Subcutaneous abdominal adipose tissue (tissue), 5 donors: ENCODE measurements around the gene ANO8.

ENCODE experiments used
- H3K27ac ChIP-seq: one replicate; pipeline ENCODE4 v1.7.0; 2013; ENCODE audit warnings: low read depth, mild to moderate bottlenecking, inconsistent platforms, low read length, moderate library complexity
- H3K27me3 ChIP-seq, 5 donors: one replicate each; pipeline ENCODE4 v1.7.0; 2013; ENCODE audit warnings: low read length in 5 of 5, inconsistent platforms in 1 of 5; ENCODE audit not compliant: control insufficient read depth in 5 of 5, insufficient read depth in 4 of 5
- H3K36me3 ChIP-seq, 5 donors: one replicate each; pipeline ENCODE4 v1.7.0; 2013; ENCODE audit warnings: low read length in 5 of 5; ENCODE audit not compliant: control insufficient read depth in 5 of 5, insufficient read depth in 5 of 5
- H3K4me1 ChIP-seq, 5 donors: one replicate each; pipeline ENCODE4 v1.7.0; 2013; ENCODE audit warnings: low read length in 5 of 5, mild to moderate bottlenecking in 3 of 5, moderate library complexity in 1 of 5; ENCODE audit not compliant: control insufficient read depth in 5 of 5, insufficient read depth in 5 of 5
- H3K4me3 ChIP-seq, 5 donors: one replicate each; pipeline ENCODE4 v1.7.0; 2013; ENCODE audit warnings: low read length in 5 of 5, low read depth in 1 of 5
- H3K9ac ChIP-seq, 5 donors: one replicate each; pipeline ENCODE4 v1.7.0; 2013; ENCODE audit warnings: low read length in 5 of 5, mild to moderate bottlenecking in 4 of 5, moderate library complexity in 3 of 5
- H3K9me3 ChIP-seq, 5 donors: one replicate each; pipeline ENCODE4 v1.7.0; 2013; ENCODE audit warnings: low read length in 5 of 5; ENCODE audit not compliant: control insufficient read depth in 5 of 5
- donor health status: healthy.
- donor health status: healthy.
- donor health status: healthy.
- donor health status: healthy.
- donor health status: healthy.

ANO8 gene

DNA sequence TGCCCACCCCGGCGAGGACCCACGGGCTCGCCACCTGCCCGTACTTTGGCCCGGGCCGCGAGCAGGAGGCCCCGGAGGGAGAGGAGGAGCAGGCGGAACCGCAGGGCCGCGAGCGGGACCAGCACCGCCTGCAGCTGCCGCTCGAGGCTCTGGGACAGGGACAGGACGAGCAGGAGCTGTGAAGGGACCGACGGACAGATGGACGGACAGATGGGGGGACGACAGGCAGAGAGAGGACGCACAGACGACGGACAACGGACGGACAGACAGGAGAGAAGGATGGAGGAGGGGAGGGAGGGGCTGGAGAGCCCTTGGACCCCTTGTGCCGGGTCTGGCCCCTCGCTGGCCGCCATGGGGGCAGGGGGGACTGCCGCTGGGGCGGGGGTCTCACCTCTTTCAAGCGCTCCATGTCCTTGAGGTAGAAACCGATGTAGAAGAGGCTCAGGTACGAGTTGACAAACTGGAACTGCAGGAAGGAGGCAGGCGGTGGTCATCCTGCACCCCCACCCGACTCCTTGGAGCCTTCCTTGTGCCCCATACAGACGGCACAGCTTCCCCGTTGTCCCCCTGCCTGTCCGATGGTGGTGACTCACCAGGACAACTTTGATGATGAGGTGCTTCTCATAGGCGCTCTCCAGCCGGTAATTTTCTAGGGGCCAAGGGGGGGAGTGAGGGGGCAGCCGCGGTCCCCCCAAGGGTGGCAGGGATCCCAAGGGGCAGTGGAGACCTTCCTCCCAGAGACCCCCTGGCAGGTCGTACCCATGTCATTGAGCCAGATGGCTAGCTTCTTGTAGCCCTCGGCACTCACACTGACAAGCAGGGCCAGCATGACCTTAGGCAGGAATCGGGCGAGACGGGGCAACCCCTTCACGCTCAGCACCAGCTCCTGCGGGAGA lies 5.0 kb downstream of the ANO8 start:
- H3K27ac ChIP-seq = no peak overlapping the region
- no peak overlapping the region for H3K9ac ChIP-seq
- H3K4me3 ChIP-seq = no peak overlapping the region
- peaks cover 0 to 47% (median 28%) of the 10 kb centered on the region in 5 donors for H3K4me1 ChIP-seq
- peaks cover 0 to 40% (median 10%) of the 10 kb centered on the region in 5 donors for H3K36me3 ChIP-seq
- H3K27me3 ChIP-seq = no peaks in the 10 kb centered on the region
- H3K9me3 ChIP-seq = no peaks in the 10 kb centered on the region

DNA sequence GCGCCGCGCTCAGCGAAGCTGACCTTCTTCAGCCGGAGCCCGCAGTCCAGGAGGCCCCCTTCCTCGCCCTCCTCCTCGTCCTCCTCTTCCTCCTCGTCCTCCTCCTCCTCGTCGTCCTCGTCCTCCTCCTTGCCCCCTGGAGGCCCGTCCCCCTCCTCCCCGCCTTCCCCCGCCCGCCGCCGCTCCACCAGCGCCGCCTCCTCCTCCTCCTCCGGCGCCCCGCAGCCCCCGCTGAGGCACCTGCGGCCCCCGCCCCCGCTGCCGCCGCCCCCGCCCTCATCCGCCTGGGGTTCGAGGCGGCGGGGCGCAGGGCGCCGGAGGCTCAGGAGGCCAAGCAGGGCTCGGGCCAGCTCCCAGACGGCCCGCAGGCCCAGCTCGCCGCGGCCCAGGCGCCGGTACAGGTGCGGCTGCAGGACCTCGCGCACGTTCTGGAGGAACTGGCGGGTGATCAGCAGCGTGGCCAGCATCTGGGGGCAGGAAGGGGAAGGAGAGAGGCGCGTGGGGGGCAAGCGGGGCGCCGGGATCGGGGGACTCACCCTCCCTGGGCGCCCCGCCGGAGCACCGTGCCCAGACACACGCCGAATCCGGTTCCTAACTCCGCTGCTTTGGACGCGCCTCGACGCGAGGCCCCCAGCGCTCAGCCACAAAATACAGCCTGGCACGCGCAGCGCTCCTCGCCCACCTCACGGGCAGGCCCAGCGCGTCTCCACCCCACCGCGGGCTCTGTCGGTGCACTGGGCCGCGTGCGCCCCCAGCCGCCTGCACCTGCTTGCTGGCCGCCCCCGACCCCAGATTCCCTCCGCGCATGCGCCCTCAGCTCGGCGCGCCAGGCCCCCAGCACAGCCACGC lies 5.9 kb downstream of the ANO8 start:
- H3K27me3 ChIP-seq = no peaks in the 10 kb centered on the region
- H3K9ac ChIP-seq = no peak overlapping the region
- H3K27ac ChIP-seq = no peak overlapping the region
- no peaks in the 10 kb centered on the region for H3K9me3 ChIP-seq
- peaks cover 0 to 42% (median 10%) of the 10 kb centered on the region in 5 donors for H3K36me3 ChIP-seq
- H3K4me1 ChIP-seq = peaks cover 0 to 41% (median 20%) of the 10 kb centered on the region in 5 donors
- H3K4me3 ChIP-seq = no peak overlapping the region

DNA sequence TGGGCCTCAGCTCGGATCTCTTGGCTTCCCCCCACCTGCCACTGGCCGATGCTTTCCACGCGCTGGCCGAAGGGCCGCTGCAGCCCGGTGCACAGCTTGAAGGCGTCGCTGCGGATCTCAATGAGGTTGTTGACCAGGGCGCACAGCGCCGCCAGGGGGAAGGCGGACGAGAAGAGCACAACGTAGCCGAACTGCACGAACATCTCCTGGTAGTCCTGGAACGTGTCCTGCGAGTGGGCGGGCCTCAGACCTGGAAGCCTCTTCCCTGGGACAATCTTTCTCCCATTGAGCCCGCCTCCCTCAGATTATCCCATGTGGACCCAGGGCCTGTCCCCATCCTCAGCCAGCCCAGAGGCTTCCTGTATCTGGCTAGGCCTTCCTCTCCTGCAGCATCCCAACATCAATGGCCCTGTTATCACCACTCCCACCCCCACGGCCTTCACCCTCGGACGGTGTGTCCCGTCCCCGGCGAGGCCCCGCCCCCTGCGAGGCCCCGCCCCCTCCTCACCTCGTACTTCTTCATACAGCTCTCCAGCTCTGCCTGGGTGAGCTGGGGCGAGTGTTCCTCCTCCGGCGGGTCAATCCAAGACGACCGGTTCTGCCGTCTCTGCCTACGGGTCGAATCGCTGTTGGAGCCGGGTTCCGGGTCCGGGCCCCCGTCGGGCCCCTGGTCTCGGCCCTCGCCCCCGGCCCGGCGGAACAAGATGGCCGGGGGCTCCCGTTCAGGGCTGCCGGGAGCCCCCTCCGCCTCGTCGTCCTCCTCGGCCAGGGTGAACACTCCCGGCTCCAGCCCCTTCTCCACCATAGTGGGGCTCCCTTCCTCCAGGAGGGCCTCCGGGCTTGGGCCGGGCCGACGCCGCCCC lies 6.8 kb downstream of the ANO8 start:
- H3K9me3 ChIP-seq = no peaks in the 10 kb centered on the region
- H3K36me3 ChIP-seq = peaks cover 0 to 42% (median 10%) of the 10 kb centered on the region in 5 donors
- peaks cover 0 to 38% (median 22%) of the 10 kb centered on the region in 5 donors for H3K4me1 ChIP-seq
- no peaks in the 10 kb centered on the region for H3K27me3 ChIP-seq
- no peak overlapping the region for H3K4me3 ChIP-seq
- no peak overlapping the region for H3K9ac ChIP-seq
- no peak overlapping the region for H3K27ac ChIP-seq

DNA sequence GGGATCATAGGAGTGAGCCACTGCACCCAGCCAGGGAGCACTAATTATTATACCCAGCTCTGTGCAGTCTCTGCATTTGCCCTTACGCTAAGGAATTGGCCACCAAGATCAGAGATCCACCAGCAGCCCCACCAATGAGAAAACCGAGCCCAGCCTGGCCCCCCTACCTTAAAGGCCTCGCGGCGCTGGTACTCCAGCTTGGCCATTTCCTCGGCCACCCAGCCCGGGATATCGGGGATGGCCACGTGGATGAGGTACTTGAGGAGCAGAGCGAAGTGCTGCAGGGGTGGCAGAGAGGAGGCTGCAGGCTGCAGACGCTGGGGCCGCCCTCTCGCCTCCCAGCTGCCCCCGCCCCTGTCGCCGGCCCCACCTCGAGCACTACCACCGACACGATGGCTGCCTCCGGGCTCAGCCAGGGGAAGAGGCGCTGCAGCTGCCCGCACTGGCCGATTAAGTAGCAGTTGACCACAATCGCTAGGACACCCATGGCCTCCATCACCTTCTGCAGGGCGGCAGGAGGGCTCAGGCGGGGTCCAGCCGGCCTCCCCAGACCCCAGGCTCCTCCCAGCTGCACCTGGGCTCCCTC lies 7.5 kb downstream of the ANO8 start:
- no peaks in the 10 kb centered on the region for H3K9me3 ChIP-seq
- no peak overlapping the region for H3K9ac ChIP-seq
- H3K4me3 ChIP-seq = no peak overlapping the region
- H3K4me1 ChIP-seq = peaks cover 0 to 45% (median 29%) of the 10 kb centered on the region in 5 donors
- no peak overlapping the region for H3K27ac ChIP-seq
- H3K27me3 ChIP-seq = no peaks in the 10 kb centered on the region
- peaks cover 0 to 41% (median 12%) of the 10 kb centered on the region in 5 donors for H3K36me3 ChIP-seq

DNA sequence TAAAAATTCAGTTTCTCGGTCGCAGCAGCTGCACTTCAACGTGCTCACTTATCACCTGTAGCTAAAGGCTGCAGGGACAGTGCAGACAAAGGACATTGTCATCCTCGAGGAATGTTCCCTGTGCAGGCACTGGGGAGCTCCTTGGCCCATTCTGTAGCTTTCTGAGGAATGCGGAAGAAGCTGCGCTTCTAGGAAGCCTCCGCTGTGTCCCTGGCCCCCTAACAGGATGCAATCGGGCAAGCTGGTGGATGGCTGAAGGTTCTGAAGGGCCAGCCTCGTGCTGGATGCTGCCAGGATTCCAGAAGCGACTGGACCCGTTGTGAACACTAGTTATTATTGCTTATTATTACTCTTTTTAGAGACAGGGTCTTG lies 8.1 kb downstream of the ANO8 start:
- Histone ChIP-seq H3K36me3 (peaks cover 0 to 47% (median 17%) of the 10 kb centered on the region in 5 donors), H3K4me1 (peaks cover 0 to 46% (median 34%) of the 10 kb centered on the region in 5 donors), H3K27ac (no peak overlapping the region), H3K9ac (no peak overlapping the region), H3K4me3 (no peak overlapping the region), H3K9me3 (no peaks in the 10 kb centered on the region), H3K27me3 (no peaks in the 10 kb centered on the region)

DNA sequence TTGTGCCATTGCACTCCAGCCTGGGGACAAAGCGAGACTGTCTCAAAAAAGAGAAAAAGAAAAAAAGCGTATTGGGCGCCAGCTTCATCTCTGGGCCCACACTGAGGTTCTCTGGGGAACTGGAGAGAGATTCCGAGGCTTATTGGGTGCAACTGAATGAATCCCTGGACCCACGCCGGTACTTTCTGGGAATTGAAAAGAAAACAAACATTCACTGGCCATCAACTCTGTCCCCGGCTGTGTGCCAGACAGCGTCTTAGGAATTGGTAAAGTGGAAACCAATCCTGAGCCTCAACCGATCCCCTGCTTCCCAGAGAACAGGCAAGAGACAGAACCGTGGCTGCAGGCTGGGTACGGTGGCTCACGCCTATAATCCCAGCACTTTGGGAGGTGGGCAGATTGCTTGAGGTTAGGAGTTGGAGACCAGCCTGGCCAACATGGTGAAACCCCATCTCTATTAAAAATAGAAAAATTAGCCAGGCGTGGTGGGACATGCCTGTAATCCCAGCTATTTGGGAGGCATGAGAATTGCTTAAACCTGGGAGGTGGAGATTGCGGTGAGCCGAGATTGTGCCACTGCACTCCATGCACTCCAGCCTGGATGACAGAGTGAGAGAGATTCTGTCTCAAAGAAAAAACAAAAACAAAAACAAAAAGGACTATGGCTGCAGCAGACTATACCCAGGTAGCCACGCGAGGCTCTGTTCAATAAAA lies 8.6 kb downstream of the ANO8 start:
- peaks cover 0 to 48% (median 21%) of the 10 kb centered on the region in 5 donors for H3K36me3 ChIP-seq
- H3K4me1 ChIP-seq = peaks cover 0 to 46% (median 34%) of the 10 kb centered on the region in 5 donors
- no peaks in the 10 kb centered on the region for H3K9me3 ChIP-seq
- H3K9ac ChIP-seq = no peak overlapping the region
- H3K27me3 ChIP-seq = no peaks in the 10 kb centered on the region
- H3K4me3 ChIP-seq = no peak overlapping the region
- H3K27ac ChIP-seq = peak overlapping the region; percentile 37

DNA sequence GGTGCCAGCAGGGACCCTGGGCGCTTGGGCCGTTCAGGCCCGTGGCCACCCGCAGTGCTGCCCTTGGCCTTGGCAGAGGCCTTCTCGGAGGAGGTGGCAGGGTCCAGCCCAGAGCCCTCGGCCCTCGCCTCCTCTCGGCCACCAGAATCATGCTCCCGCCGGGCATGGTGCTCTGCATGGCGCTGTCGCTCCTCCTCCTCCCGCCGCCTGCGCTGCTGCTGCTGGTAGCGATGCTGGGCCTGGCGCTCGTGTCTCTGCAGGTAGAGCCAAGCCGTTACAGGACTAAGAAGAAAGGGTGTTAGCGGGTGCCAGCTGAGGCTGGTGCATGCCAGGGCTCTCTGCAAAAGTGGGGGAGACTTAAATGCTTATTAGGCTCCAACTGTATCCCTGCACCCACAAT lies 9.5 kb downstream of the ANO8 start:
- Histone ChIP-seq H3K9me3 (no peaks in the 10 kb centered on the region), H3K27ac (no peak overlapping the region), H3K4me3 (no peak overlapping the region), H3K9ac (no peak overlapping the region), H3K27me3 (no peaks in the 10 kb centered on the region), H3K36me3 (peaks cover 0 to 47% (median 24%) of the 10 kb centered on the region in 5 donors), H3K4me1 (peaks cover 0 to 46% (median 34%) of the 10 kb centered on the region in 5 donors)

DNA sequence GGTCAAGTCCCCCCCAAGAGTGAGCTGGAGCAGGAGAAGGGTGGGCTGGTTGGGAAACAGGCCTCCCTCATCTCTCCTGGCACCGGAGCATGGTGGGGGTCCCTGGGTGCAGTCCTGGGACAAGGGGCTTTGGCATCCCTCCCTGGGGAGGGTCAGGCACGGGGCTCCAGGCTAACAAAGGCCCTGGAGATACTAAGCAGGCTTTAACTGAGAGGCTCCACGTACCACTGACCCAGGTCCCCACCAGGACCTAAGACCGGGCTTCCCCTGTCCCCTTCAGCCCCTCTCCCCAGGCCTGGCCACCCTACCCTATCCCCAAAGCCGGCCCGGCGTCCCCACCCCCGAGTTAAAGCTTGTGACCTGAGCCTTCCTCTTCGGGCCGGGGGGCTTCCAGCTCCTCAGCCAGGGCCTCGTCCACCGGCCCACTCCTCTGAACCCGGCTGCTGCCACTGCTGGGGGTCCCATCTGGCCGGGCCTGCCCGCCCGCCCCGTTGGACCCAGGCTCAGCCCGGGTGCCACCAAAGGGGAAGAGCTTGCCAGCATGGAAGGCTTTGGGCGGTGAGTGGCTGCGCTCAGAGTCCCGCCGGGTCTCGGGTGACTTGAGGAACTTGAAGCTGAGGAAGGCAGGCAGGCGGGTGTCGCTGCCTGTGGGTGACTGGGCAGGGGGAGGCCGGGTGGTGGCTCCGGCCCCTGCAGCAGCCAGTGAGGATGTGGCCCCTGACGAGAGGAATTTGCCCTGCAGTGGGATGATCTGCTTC lies 10.1 kb downstream of the ANO8 start:
- Histone ChIP-seq H3K27ac (no peak overlapping the region), H3K9me3 (no peaks in the 10 kb centered on the region), H3K27me3 (no peaks in the 10 kb centered on the region), H3K9ac (no peak overlapping the region), H3K4me3 (no peak overlapping the region), H3K4me1 (peaks cover 0 to 45% (median 34%) of the 10 kb centered on the region in 5 donors), H3K36me3 (peaks cover 0 to 48% (median 30%) of the 10 kb centered on the region in 5 donors)
